GM19372 (cell line): ENCODE measurements around the gene REPS2.

Source experiments
- ATAC-seq: cut with Tn5 transposase; IDR thresholded peaks from one replicate; pipeline ENCODE4 v1.9.1; 2021; ENCODE audit warnings: mild to moderate bottlenecking, low read depth, moderate library complexity; ENCODE audit not compliant: unreplicated experiment

REPS2 gene

GRCh38 chrX:16997313-16997712 lies 50.9 kb downstream of the REPS2 start:
- ATAC-seq = no peak

GRCh38 chrX:16999275-16999674 lies 52.8 kb downstream of the REPS2 start:
- no peak for ATAC-seq

GRCh38 chrX:17000751-17001150 lies 54.3 kb downstream of the REPS2 start:
- no peak for ATAC-seq

GRCh38 chrX:17005712-17006368 lies 59.4 kb downstream of the REPS2 start:
- no peak for ATAC-seq

- no peak for ATAC-seq
These were observed 60.8 kb downstream of the REPS2 start for GRCh38 chrX:17007134-17007768.

- ATAC-seq = no peak
These were observed 63.6 kb downstream of the REPS2 start for GRCh38 chrX:17009856-17010625.

GRCh38 chrX:17012465-17012864 lies 66.0 kb downstream of the REPS2 start:
- ATAC-seq = no peak

GRCh38 chrX:17014216-17014615 lies 67.8 kb downstream of the REPS2 start:
- ATAC-seq = no peak

- no peak for ATAC-seq
These were observed 70.7 kb downstream of the REPS2 start for GRCh38 chrX:17017134-17017533.

- no peak for ATAC-seq
These were observed 73.9 kb downstream of the REPS2 start for GRCh38 chrX:17020356-17020755.

- no peak for ATAC-seq
These were observed 74.7 kb downstream of the REPS2 start for GRCh38 chrX:17020851-17021821.

- no peak for ATAC-seq
These were observed 75.6 kb downstream of the REPS2 start for GRCh38 chrX:17021851-17022604.

- ATAC-seq = no peak
These were observed 77.2 kb downstream of the REPS2 start for GRCh38 chrX:17023661-17024060.

- ATAC-seq = no peak
These were observed 78.4 kb downstream of the REPS2 start for GRCh38 chrX:17024886-17025285.

- ATAC-seq = no peak
These were observed 79.3 kb downstream of the REPS2 start for GRCh38 chrX:17025621-17026302.

- no peak for ATAC-seq
These were observed 81.5 kb downstream of the REPS2 start for GRCh38 chrX:17027931-17028330.

- no peak for ATAC-seq
These were observed 81.9 kb downstream of the REPS2 start for GRCh38 chrX:17028356-17028755.

GRCh38 chrX:17030092-17030491 lies 83.6 kb downstream of the REPS2 start:
- no peak for ATAC-seq

- ATAC-seq = no peak
These were observed 84.3 kb downstream of the REPS2 start for GRCh38 chrX:17030580-17031270.
